ENCODE data around the gene PTPRO.
A peak's percentile ranks its signal among the peaks of the same experiment; 100 is the strongest.

The PTPRO gene

GRCh38 chr12:15322164-15323061, at the start of gene PTPRO:
Gene PTPRO (plus strand): TSS chr12:15322508.
- DNase-seq, result peak; percentile 53 to 95 (median 94)

- no peak for DNase-seq
Measured at GRCh38 chr12:15273896-15274295, 48.4 kb upstream of the PTPRO start.

GRCh38 chr12:15274561-15274967, 47.7 kb upstream of the PTPRO start:
- DNase-seq, result peak in 1 of 3 experiments; percentile 41

GRCh38 chr12:15276088-15276698, 46.1 kb upstream of the PTPRO start:
- DNase-seq, result peak; percentile 54 to 86 (median 72)

GRCh38 chr12:15278816-15279658, 43.3 kb upstream of the PTPRO start:
- DNase-seq, result peak in 1 of 3 experiments; percentile 30

- no peak for DNase-seq
Measured at GRCh38 chr12:15280930-15281329, 41.4 kb upstream of the PTPRO start.

GRCh38 chr12:15289192-15289591, 33.1 kb upstream of the PTPRO start:
- no peak for DNase-seq

- DNase-seq, result no peak
Measured at GRCh38 chr12:15293731-15294130, 28.6 kb upstream of the PTPRO start.

- no peak for DNase-seq
Measured at GRCh38 chr12:15299947-15300346, 22.4 kb upstream of the PTPRO start.

- no peak for DNase-seq
Measured at GRCh38 chr12:15304296-15304695, 18.0 kb upstream of the PTPRO start.

- DNase-seq, result no peak
Measured at GRCh38 chr12:15306605-15307004, 15.7 kb upstream of the PTPRO start.

- DNase-seq, result no peak
Measured at GRCh38 chr12:15307079-15307478, 15.2 kb upstream of the PTPRO start.

GRCh38 chr12:15318841-15319240, 3.5 kb upstream of the PTPRO start:
- DNase-seq, result peak in 2 of 3 experiments; percentile 9 to 17

GRCh38 chr12:15320881-15321280, 1.4 kb upstream of the PTPRO start:
- DNase-seq, result peak in 2 of 3 experiments; percentile 11 to 49

- DNase-seq, result peak in 2 of 3 experiments; percentile 10 to 63
Measured at GRCh38 chr12:15323480-15323879, 1.2 kb downstream of the PTPRO start.

GRCh38 chr12:15329891-15330290, 7.6 kb downstream of the PTPRO start:
- no peak for DNase-seq

GRCh38 chr12:15334225-15334624, 11.9 kb downstream of the PTPRO start:
- no peak for DNase-seq

GRCh38 chr12:15335959-15336358, 13.7 kb downstream of the PTPRO start:
- DNase-seq, result no peak

GRCh38 chr12:15336768-15337553, 14.7 kb downstream of the PTPRO start:
- peak in 1 of 3 experiments; percentile 12 for DNase-seq

- DNase-seq, result peak in 1 of 3 experiments; percentile 54
Measured at GRCh38 chr12:15341371-15341770, 19.1 kb downstream of the PTPRO start.

- DNase-seq, result no peak
Measured at GRCh38 chr12:15344561-15344960, 22.3 kb downstream of the PTPRO start.

GRCh38 chr12:15346488-15346887, 24.2 kb downstream of the PTPRO start:
- no peak for DNase-seq
